ENCODE measurements around the gene ANKMY1.

GRCh38 chr2:240581811-240582210 lies 24.0 kb upstream of the ANKMY1 start:
- TF ChIP-seq CTCF (IDR thresholded peaks at IDR 0.05) (no peak), PBX3 (IDR thresholded peaks at IDR 0.05) (no peak), POLR2A (IDR thresholded peaks at IDR 0.05; ENCODE audit: low read length) (no peak), MAX (IDR thresholded peaks at IDR 0.05) (no peak), ESRRA (IDR thresholded peaks at IDR 0.05; ENCODE audit: borderline replicate concordance, low read length) (no peak), REST (IDR thresholded peaks at IDR 0.05) (no peak), CHD4 (IDR thresholded peaks at IDR 0.05; ENCODE audit: borderline replicate concordance) (no peak), EP300 (IDR thresholded peaks at IDR 0.05) (no peak), RCOR1 (IDR thresholded peaks at IDR 0.05; ENCODE audit: low read depth, low read length) (no peak), CEBPB (IDR thresholded peaks at IDR 0.05) (no peak)
